ENCODE results near the gene EFHD2. TPM values are rescaled to one million over a fixed set of nuclear protein-coding genes. Genes with fewer than 3 reads are reported as not detected.

Gene EFHD2
- total and polyA plus RNA-seq, 2 of the 8 experiments (the other 6 are each of a cell fraction or from before 2014, with no cell fraction given), result 24.4 to 25.1 TPM

- no peak for TF ChIP-seq SIX5 (IDR thresholded peaks at IDR 0.05; ENCODE audit: low read depth, low read length)
- TF ChIP-seq POU5F1 (IDR thresholded peaks at IDR 0.05; ENCODE audit: low read depth, low read length), result no peak
- TF ChIP-seq, protein P1, sequence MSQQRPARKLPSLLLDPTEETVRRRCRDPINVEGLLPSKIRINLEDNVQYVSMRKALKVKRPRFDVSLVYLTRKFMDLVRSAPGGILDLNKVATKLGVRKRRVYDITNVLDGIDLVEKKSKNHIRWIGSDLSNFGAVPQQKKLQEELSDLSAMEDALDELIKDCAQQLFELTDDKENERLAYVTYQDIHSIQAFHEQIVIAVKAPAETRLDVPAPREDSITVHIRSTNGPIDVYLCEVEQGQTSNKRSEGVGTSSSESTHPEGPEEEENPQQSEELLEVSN (IDR thresholded peaks at IDR 0.05), result no peak
- TF ChIP-seq KDM1A (IDR thresholded peaks at IDR 0.05; ENCODE audit: borderline replicate concordance, low read length), result no peak
Measured at GRCh38 chr1:15370268-15370667, 39.4 kb upstream of the EFHD2 start (continued).

Data from H1 (cell line).